Muscle layer of duodenum (tissue), 2 donors: ENCODE results near the gene CBX6.

ENCODE experiments used
- H3K27ac ChIP-seq: one replicate; pipeline ENCODE4 v1.7.0; 2013; ENCODE audit warnings: mild to moderate bottlenecking, low read length
- H3K27me3 ChIP-seq: one replicate; pipeline ENCODE4 v1.7.0; 2013; ENCODE audit warnings: low read depth, mild to moderate bottlenecking, control low read depth, low read length
- H3K36me3 ChIP-seq, 2 donors: one replicate each; pipeline ENCODE4 v1.7.0; 2013; ENCODE audit warnings: low read length in 2 of 2, control low read depth in 1 of 2, mild to moderate bottlenecking in 1 of 2; ENCODE audit not compliant: insufficient read depth in 2 of 2, control insufficient read depth in 1 of 2
- H3K4me1 ChIP-seq, 2 donors: one replicate each; pipeline ENCODE4 v1.7.0; 2013; ENCODE audit warnings: low read length in 2 of 2, mild to moderate bottlenecking in 2 of 2, control low read depth in 1 of 2, moderate library complexity in 1 of 2; ENCODE audit not compliant: insufficient read depth in 2 of 2, control insufficient read depth in 1 of 2
- H3K4me3 ChIP-seq, 2 donors: one replicate each; pipeline ENCODE4 v1.7.0; 2013; ENCODE audit warnings: low read length in 2 of 2, low read depth in 1 of 2, mild to moderate bottlenecking in 1 of 2
- H3K9me3 ChIP-seq, 2 donors: one replicate each; pipeline ENCODE4 v1.7.0; 2013; ENCODE audit warnings: low read length in 2 of 2, control low read depth in 1 of 2, mild to moderate bottlenecking in 1 of 2; ENCODE audit not compliant: control insufficient read depth in 1 of 2
- donor health status: healthy.

CBX6 gene

DNA sequence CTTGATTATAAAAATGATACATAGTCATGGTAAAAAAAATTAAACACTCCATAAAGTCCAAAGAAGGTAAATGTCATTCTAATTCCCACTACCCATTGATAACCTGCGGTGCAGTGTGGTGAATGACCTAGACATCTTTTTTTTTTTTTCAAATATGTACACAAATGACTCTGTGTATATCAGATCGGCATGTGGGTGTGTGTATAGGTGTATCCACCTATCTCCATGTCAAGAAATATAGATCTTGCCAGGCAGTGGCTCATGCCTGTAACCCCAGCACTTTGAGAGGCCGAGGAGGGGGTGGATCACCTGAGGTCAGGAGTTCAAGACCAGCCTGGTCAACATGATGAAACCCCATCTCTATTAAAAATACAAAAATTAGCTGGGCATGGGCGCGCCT is 18.4 kb upstream of the CBX6 start:
- no peaks in the 10 kb centered on the region for H3K4me1 ChIP-seq
- no peaks in the 10 kb centered on the region for H3K9me3 ChIP-seq
- no peak overlapping the region for H3K4me3 ChIP-seq
- H3K27me3 ChIP-seq: no peaks in the 10 kb centered on the region
- H3K27ac ChIP-seq: no peak overlapping the region
- H3K36me3 ChIP-seq: no peaks in the 10 kb centered on the region

DNA sequence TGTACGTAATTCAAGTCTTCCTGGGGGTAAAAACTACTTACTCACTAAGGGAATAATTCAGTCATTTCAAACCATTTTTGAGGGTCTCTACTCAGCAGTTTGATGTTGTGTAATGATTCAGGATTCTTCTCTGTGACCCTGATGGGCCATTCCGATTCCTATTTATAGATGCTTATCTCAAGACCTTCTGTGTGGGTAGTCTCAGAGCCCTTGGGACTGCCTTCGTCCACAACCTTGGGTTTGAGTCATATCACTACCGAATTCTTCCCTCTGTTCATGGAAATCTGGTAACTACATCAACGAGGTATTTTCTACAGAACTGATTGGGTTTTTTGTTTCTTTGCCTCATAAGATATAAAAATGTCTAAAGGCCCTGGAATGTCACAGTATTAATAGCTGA is 14.3 kb upstream of the CBX6 start:
- Histone ChIP-seq H3K4me1 (peaks cover 11 to 15% of the 10 kb centered on the region in 2 donors), H3K27ac (no peak overlapping the region), H3K27me3 (no peaks in the 10 kb centered on the region), H3K9me3 (no peaks in the 10 kb centered on the region), H3K4me3 (no peak overlapping the region), H3K36me3 (no peaks in the 10 kb centered on the region)

GRCh38 chr22:38882972-38883622 is 11.1 kb upstream of the CBX6 start:
- no peaks in the 10 kb centered on the region for H3K27me3 ChIP-seq
- no peak overlapping the region for H3K4me3 ChIP-seq
- H3K36me3 ChIP-seq: no peaks in the 10 kb centered on the region
- peaks cover 11 to 15% of the 10 kb centered on the region in 2 donors for H3K4me1 ChIP-seq
- peak overlapping the region; percentile 82 for H3K27ac ChIP-seq
- H3K9me3 ChIP-seq: no peaks in the 10 kb centered on the region

GRCh38 chr22:38881997-38882879 is 10.2 kb upstream of the CBX6 start:
- Histone ChIP-seq H3K4me1 (peaks cover 11 to 15% of the 10 kb centered on the region in 2 donors), H3K36me3 (no peaks in the 10 kb centered on the region), H3K27me3 (no peaks in the 10 kb centered on the region), H3K9me3 (no peaks in the 10 kb centered on the region), H3K27ac (peak overlapping the region; percentile 82), H3K4me3 (peak overlapping the region in 1 of 2 donors; percentile 5)

GRCh38 chr22:38881464-38881871 is 9.5 kb upstream of the CBX6 start:
- peak overlapping the region in 1 of 2 donors; percentile 5 for H3K4me3 ChIP-seq
- no peaks in the 10 kb centered on the region for H3K9me3 ChIP-seq
- H3K27me3 ChIP-seq: no peaks in the 10 kb centered on the region
- no peaks in the 10 kb centered on the region for H3K36me3 ChIP-seq
- H3K27ac ChIP-seq: peak overlapping the region; percentile 89
- H3K4me1 ChIP-seq: peaks cover 11 to 15% of the 10 kb centered on the region in 2 donors

DNA sequence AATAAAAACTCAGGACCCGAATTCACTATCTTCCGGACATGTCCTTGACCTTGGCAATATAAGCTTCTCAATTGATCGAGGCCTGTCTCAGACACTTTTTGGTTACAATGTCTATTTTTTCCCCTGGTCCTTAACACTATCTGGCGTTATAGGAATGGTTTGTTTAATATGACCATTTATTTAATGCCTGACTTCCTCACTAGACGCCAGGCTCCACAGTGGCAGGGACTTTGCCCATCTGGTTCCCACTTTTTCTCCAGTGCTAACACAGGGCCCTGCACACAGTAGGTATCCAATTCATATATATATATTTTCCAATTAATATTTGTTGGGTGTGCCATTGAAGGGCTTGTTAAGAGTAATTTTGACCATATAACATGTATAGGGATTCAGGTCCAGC is 7.9 kb upstream of the CBX6 start:
- Histone ChIP-seq H3K36me3 (no peaks in the 10 kb centered on the region), H3K9me3 (no peaks in the 10 kb centered on the region), H3K4me1 (peaks cover 11 to 15% of the 10 kb centered on the region in 2 donors), H3K4me3 (no peak overlapping the region), H3K27ac (no peak overlapping the region), H3K27me3 (no peaks in the 10 kb centered on the region)

DNA sequence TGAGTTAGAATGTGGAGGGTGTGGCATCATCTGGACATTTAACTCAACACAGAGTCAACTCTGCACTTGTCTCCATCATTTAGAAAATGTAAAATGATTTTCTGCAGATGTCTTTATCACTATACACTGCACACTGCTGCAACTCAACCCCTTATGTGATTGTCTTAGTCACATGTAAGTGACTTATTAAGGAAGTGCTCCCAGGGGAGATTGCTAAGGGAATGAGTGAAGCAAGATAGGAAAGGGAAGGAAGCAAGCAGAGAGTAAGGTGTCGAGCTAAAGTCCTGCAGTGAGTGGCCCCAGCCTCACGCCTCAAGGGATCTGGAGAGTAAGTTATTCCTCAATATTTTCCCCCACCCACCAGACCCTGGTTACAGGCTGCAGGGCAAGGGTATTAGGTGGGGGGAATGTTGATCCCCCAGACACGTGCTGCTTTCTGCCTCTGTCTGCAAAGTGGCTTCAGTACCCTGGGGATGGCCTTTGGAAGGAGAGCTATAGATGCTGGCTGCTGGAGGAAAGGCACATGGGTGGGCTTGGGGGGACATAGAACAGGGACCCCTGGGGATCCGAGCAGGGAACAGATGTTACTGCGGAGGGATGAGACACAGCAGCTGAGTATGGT is 7.2 kb upstream of the CBX6 start:
- no peak overlapping the region for H3K27ac ChIP-seq
- no peaks in the 10 kb centered on the region for H3K9me3 ChIP-seq
- no peaks in the 10 kb centered on the region for H3K36me3 ChIP-seq
- H3K4me3 ChIP-seq: no peak overlapping the region
- H3K27me3 ChIP-seq: no peaks in the 10 kb centered on the region
- H3K4me1 ChIP-seq: peaks cover 11 to 15% of the 10 kb centered on the region in 2 donors

DNA sequence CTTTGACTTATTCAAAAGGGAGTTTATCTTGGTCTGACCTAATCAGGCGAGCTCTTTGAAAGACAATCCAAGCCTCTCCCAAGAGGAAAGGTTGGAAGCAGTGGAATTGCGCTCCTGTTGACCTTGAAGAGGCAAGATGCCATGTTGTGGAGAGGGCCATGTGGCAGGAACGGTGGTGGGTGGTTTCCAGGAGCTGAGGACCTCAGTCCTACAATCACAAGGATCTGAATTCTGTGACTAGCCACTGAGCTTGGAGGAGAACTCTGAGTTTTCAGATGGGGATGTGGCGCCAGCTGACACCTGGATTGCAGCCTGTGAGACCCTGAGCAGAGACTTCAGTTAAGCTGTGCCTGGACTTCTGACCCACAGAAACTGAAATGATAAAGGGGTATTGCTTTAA is 6.0 kb upstream of the CBX6 start:
- Histone ChIP-seq H3K4me1 (peaks cover 11 to 20% of the 10 kb centered on the region in 2 donors), H3K27ac (no peak overlapping the region), H3K4me3 (no peak overlapping the region), H3K9me3 (no peaks in the 10 kb centered on the region), H3K36me3 (no peaks in the 10 kb centered on the region), H3K27me3 (no peaks in the 10 kb centered on the region)

DNA sequence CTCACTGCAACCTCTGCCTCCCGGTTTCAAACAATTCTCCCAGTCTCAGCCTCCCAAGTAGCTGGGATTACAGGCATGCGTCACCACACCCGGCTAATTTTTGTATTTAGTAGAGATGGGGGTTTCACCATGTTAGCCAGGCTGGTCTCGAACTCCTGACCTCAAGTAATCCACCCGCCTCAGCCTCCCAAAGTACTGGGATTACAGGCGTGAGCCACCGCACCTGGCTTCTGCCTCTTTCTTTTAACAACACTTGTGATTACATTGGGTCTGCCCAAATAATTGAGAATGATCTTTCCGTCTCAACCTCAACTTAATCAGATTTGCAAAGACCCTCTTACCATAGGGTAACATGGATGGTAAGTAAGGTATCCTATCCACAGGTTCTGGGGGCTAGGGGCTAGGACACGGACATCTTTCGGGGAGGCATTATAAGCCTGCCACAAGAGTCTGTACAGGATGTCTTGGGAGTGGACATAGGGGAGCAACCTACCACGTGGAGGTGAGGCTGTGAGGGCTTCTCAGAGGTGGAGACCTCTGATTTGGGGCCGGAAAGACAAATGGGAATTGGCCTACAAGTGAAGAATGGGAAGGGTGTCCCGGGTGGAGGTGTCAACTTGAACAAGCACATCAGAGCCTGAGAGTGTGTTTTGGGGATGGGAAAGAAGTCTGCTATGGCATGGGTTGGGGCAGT is 2.7 kb upstream of the CBX6 start:
- H3K27me3 ChIP-seq: no peaks in the 10 kb centered on the region
- H3K36me3 ChIP-seq: no peaks in the 10 kb centered on the region
- no peak overlapping the region for H3K4me3 ChIP-seq
- no peaks in the 10 kb centered on the region for H3K9me3 ChIP-seq
- peaks cover 11 to 21% of the 10 kb centered on the region in 2 donors for H3K4me1 ChIP-seq
- H3K27ac ChIP-seq: no peak overlapping the region

DNA sequence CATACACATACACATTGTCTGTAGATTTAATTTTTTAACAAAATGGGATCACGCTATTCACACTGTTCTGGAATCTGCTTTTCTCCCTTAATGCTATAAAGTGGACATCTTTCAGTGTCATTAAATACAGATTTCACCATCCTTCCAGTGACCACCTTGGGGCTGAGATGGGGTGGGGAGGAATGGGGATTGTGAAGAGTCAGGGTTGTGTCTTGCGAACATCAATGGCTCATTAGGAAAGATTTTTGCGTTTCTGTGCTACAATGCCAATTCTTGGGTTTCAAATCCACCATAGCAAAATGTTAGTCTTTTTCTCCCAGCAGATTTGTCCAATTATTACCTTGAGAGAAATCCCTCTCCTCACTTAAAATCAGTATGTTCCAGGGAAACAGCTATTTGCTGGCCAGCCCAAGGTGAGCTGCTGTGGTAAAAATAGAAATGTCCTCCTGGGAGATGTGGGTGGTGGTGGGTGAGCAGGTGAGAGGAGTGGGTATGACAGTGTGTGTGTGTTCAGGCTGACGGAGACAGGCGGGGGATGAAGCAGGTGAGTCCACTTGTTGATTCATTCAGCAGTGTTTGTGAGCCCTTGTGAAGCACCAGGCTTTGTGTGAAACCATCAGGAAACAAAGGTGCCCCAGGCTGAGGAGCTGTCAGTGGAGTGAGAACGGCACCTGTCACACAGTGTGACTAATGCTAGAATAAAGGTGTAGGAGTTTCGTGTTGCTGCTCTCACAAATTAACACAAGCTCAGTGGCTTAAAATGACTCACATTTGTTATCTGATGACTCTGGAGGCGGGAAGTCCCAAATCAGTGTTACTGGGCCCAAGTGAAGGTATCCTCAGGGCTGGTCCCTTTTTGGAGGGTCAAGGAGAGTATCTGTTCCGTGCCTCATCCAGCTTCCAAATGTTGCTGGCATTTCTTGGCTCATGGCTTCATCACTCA is 1.7 kb upstream of the CBX6 start:
- H3K36me3 ChIP-seq: no peaks in the 10 kb centered on the region
- peak overlapping the region; percentile 78 to 83 for H3K4me3 ChIP-seq
- peak overlapping the region; percentile 91 for H3K27ac ChIP-seq
- H3K9me3 ChIP-seq: no peaks in the 10 kb centered on the region
- H3K27me3 ChIP-seq: no peaks in the 10 kb centered on the region
- peaks cover 18 to 30% of the 10 kb centered on the region in 2 donors for H3K4me1 ChIP-seq
